DLD1 (cell line): Measurements from ENCODE around the gene HMG20A.

Experiments used
- in situ Hi-C: cut with HindIII; loops from 2 replicates; pipeline ENCODE4 v1.10.0; 2017; ENCODE audit warnings: low sequenced_read_pairs

HMG20A gene

GRCh38 chr15:77495838-77496596 lies 75.3 kb downstream of the HMG20A start:
- in situ Hi-C loops: no loop called here

GRCh38 chr15:77496715-77497109 lies 76.0 kb downstream of the HMG20A start:
- in situ Hi-C loops: no loop called here

DNA sequence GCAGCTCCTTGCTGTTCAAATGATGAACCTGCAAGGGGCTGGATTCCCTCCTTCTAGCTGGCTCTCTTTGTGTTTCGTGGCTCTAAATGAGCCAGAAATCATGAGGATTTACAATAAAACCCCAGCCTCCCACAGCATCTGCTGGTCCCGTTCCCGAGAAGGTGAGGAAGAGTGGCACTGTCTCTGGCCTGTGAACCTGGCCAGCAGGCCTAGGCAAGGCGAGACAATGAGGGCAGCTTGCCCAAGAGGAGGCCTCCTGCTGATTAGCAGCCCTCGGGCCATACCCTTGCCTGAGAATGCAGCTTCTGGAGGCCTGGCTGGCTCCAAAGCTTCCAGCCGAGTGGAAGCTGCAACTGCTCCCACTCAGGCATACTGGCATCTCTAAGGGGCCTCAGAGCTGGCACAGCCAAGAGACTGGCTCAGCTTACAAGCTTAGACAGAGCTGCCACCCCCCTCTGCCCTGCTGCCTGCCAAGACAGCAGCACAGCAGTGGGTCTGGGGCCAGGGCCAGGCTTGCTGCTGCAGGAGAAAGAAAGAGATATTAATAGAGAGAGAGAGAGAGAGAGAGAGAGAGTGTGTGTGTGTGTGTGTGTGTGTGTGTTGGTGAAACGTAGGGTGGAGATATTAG lies 76.5 kb downstream of the HMG20A start:
- in situ Hi-C loops: no loop called here

DNA sequence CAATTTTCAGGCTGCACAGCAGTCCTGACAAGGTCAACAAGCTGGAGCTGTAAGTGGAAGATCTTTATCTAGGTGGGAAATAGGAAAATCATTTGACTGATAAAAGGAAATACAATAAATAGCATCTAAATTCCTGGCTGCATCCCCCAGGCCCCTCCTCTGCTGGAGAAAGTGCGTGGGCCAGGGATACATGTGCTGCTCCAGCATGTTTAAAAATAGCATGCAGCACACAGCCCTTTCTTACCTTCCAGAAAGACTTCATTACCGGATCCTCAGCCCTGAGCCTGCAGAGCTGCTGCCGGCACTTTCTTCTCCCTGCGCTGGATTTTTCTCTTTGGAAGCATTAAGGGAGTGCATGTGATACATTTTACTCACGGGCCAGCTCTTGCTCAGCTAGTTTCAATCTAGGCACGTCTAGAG lies 77.3 kb downstream of the HMG20A start:
- in situ Hi-C loops: no loop called here

GRCh38 chr15:77499087-77499760 lies 78.5 kb downstream of the HMG20A start:
- in situ Hi-C loops: no loop called here

GRCh38 chr15:77500989-77501388 lies 80.3 kb downstream of the HMG20A start:
- in situ Hi-C loops: no loop called here

DNA sequence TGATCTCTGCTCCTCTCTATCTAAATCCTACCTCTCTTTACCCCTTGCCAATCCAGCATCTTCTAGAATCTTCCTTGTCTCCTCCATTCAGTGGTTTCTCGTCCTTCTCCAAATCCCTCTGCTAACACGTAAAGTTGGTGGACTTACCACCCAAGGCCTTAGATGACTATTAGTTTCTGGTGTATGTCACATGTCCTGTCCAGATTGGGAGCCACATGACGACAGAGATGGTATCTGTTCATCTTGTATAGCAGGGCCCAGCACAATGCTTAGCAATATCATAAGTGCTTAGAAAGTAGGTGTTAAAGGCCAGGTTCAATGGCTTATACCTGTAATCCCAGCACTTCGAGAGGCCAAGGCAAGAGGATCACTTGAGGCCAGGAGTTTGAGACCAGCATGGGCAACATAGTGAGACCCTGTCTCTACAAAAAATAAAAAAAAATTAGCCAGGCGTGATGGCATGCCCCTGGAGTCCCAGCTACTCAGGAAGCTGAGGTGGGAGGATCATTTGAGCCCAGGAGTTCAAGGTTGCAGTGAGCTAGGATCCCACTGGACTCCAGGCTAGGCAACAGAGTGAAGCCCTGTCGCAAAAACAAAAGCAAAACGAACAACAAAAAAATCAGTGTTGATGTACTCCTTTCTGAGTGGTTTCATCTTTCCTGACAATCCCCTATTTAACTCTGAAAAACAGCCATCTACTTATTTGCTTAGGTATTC lies 81.8 kb downstream of the HMG20A start:
- in situ Hi-C loops: no loop called here

DNA sequence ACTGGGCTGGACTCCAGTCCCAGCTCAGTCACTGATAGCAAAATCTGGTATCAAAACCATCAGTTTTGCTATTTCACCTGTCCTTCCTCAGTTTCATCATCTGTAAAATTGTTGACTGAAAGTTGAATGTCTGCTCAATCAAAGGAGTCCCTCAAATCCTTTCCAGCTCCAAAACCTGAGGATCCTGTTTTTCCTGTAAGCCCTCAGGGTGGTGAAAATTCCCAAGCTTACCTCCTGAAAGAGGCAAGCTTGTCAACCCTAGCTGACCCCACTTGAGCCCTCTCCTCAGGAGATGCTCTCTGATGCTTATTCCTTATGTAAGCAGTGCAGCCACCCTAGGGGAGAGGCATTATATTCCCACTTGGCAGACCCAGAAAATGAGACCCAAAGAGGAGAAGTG lies 82.6 kb downstream of the HMG20A start:
- in situ Hi-C loops: no loop called here

DNA sequence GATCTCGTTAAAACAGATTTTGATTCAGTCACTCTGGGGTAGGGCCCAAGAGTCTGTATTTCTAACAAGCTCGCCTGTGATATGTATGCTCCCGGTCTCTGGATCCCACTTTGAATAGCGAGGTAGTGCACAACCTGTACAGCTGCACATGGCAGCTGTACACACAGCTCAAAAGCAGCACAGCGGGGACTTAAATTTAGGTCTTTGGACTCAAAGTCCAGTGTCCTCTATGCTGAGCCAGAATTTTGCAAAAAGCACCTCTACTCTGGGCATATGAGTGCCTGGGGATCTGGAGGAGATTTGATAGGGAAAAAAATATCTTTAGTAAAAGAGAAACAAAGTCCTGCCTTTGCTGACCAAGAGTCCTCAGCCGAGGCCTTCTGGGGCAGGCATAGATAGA lies 83.1 kb downstream of the HMG20A start:
- in situ Hi-C loops: no loop called here

- in situ Hi-C loops: no loop called here
These were observed 83.6 kb downstream of the HMG20A start for GRCh38 chr15:77504306-77504705.

DNA sequence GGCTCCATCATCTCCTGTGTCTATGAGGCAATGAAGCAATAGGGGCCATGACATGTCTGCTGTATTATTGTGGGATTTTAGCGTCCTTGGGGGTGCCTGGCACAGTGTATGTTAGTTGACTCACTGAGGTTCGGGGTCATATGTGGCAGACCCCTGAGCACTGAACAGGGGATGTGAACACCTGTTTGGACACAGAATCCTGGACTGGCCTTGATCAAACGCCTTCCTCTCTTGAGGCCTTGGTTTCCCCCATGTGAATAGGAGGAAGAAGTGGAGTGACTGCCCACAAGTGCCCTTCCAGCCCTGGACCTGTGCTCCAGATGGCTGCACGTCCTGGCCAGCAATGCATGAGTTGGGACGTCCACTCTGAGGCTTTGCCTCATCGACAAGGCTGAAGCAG lies 84.2 kb downstream of the HMG20A start:
- in situ Hi-C loops: no loop called here

GRCh38 chr15:77505556-77505955 lies 84.9 kb downstream of the HMG20A start:
- in situ Hi-C loops: no loop called here

DNA sequence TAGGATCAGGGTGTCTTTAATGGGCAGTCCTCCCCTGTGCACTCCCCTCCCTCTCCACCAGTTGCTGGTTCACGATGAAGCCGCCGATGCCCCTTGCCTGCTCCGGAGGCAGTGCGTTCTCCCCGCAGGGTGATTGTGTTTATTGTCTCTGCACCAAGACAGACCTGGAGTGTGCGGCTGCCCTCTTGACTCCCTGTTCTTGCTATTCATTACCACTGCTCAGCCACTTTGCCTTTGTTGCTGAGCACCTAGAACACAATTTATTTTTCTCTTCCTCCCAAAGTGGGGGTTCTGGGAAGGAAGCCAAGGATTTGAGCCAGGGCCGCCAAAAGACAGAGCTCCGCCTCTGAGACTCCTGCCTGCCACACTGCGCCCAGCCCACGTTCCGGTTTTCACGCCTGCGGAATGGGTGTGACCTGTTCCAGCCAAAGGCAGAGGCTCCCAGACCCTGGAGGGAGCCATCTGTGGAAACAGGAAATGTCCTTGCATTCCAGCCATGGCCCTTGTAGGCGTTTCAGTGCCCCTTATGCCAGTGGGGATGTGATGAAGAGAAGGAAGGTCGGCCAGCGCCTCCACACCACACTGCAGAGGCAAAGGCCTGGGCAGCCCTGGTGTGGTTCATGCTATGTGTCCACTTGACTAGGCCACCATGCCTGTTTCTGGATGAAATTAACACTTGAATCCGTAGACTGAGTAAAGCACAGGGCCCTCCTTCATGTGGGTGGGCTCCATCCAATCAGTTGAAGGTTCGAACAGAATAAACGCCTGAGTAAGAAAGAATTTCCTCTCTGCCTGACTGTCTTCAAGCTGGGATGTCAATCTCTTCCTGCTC lies 85.8 kb downstream of the HMG20A start:
- in situ Hi-C loops: no loop called here

- in situ Hi-C loops: no loop called here
These were observed 86.6 kb downstream of the HMG20A start for GRCh38 chr15:77507143-77507897.

GRCh38 chr15:77507911-77508310 lies 87.2 kb downstream of the HMG20A start:
- in situ Hi-C loops: no loop called here

DNA sequence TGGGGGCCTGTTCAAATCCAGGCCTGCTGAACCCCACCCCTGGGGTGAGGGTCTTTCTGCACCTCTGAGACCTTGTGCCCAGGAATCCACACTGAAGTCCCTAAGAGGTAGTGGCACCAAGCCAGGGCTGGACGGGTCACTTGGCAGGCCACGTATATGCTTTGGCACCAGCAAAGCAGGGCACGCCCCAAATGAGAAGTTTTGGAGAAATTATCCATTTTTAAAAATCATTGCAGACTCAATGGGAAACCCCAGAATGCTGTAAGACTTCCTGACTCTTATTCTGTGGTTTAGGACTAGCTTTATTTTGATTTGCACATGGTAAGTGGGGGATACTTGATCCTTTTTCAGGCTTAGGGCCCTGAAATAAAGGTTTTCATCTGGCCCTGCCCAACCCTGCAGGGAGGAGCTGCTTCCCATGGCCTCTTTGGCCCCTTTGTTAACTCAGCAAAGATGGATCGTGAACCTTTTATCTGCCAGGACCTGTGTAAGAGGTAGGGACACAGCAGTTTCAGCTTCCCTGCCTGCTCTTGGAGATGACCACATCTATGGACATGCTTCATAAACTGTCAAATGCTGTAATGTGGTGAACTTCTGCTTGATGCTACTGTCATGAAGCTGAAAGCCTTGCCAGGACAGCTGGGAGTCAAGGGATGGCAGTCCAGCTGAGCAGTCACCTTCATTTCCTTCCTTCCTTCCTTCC lies 88.0 kb downstream of the HMG20A start:
- in situ Hi-C loops: no loop called here

- in situ Hi-C loops: no loop called here
These were observed 89.7 kb downstream of the HMG20A start for GRCh38 chr15:77510066-77511057.

DNA sequence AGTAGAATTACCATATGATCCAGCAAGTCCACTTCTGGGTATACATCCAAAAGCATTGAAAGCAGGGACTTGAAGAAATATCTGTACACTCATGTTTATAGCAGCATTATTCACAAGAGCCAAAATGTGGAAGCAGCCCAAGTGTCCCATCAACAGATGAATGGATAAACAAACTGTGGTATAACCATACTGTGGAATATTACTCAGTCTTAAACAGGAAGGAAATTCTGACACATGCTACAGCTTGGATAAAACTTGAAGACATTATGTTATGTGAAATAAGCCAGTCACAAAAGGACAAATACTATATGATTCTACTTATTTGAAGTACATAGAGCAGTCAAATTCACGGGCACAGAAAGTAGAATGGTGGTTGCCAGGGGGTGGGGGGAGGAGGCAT lies 91.2 kb downstream of the HMG20A start:
- in situ Hi-C loops: no loop called here
